Testis (tissue), 3 donors: Measurements from ENCODE around the gene ATF3. TPM values are rescaled to one million over a fixed set of nuclear protein-coding genes. Genes with fewer than 3 reads are reported as not detected.
"Not testable (repeated sequence)": the region's sequence is repeated elsewhere in the genome, so short reads cannot be mapped to it uniquely, and the experiment has no call there.

Experiments
- DNase-seq: peaks from one replicate; pipeline ENCODE4 v3.0.0-alpha.2; 2019
- H3K27ac ChIP-seq, 2 donors: fragments of 200-600 bp; sonication (generic); one replicate each; pipeline ENCODE4 v1.5.1; 2019
- H3K27me3 ChIP-seq: fragments of 200-600 bp; sonication (generic); one replicate; pipeline ENCODE4 v1.5.1; 2019
- H3K36me3 ChIP-seq: fragments of 200-600 bp; sonication (generic); one replicate; pipeline ENCODE4 v1.5.1; 2017; ENCODE audit warnings: low read depth; ENCODE audit errors: missing control alignments
- H3K4me1 ChIP-seq: fragments of 200-600 bp; sonication (generic); one replicate; pipeline ENCODE4 v1.5.1; 2019
- H3K4me3 ChIP-seq, 2 donors: fragments of 200-600 bp; sonication (generic); one replicate each; pipeline ENCODE4 v1.5.1; 2017 to 2019
- H3K9me3 ChIP-seq: fragments of 200-600 bp; sonication (generic); one replicate; pipeline ENCODE4 v1.5.1; 2017
- CTCF ChIP-seq, 3 experiments: fragments of 450-650 bp in 2 of 3; fragments of 200-600 bp in 1 of 3; sonication (generic) in 1 of 3; IDR thresholded peaks; one replicate each; pipeline ENCODE4 v1.5.1; 2016 to 2019; ENCODE audit warnings: antibody characterized with exemption in 3 of 3, mild to moderate bottlenecking in 2 of 3, moderate library complexity in 1 of 3
- POLR2A ChIP-seq: fragments of 450-650 bp; IDR thresholded peaks from one replicate; pipeline ENCODE4 v1.6.1; 2017; ENCODE audit warnings: antibody characterized with exemption, mild to moderate bottlenecking, moderate library complexity
- WGBS, 2 donors: methylation state at CpG; one replicate each; pipeline ENCODE4 v1.1.5; 2018; 5-methylcytosine and 5-hydroxymethylcytosine counted together
- intact Hi-C: fragments of 100-400 bp; cut with DNase I; formaldehyde crosslinking; loops from one replicate; pipeline ENCODE4 v1.15.1; 2023; ENCODE audit warnings: low total_unique reads
- polyA plus RNA-seq: library from polyadenylated mRNA; stranded (reverse); fragments of 350-450 nt; fragmentation: Illumina TruSeq; extraction: RNeasy Lipid Tissue Mini Kit (QIAGEN cat#74804); gene quantifications from one replicate; pipeline ENCODE4 v1.2.3, GENCODE V29; 2014; ENCODE audit warnings: low read depth, low replicate concordance; ENCODE audit not compliant: insufficient read depth
- total RNA-seq, 2 donors: library from RNA; depleted of rRNA; stranded (reverse); fragments of >200 nt; gene quantifications; one replicate each; pipeline ENCODE4 v1.2.3, GENCODE V29; 2016

The ATF3 gene
- total and polyA plus RNA-seq, 3 donors from 2014 or later, result 3.2 to 9.0 (median 4.6) TPM

DNA sequence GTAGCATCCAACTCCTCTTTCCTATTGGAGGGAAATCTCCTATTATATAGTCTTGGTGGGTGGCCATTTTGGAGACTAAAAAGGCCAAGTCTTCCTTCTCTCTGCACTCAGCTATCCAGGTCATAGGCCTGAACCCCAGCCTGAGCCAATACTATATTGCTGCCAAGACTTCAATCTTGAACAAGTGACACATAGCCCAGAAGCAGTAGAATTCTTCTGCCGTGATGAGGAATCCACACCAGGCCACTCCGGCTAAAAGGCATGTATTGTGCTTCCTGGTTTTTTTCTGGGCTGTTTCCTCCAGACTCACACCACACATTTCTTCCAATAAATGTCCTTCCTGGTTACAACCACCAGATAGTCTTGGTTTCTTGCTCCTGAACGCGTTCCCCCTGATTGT lies 43.0 kb downstream of the ATF3 start:
- Histone ChIP-seq H3K4me3 (no peak overlapping the region), H3K9me3 (no peaks in the 10 kb centered on the region), H3K4me1 (no peaks in the 10 kb centered on the region), H3K27ac (no peak overlapping the region), H3K27me3 (no peaks in the 10 kb centered on the region), H3K36me3 (no peaks in the 10 kb centered on the region)
- intact Hi-C loops, result no loop called here
- DNase-seq, result no peak
- 87% methylated on average over 4 of the region's 4 CpGs for WGBS, 2 donors
- no peak for TF ChIP-seq POLR2A
- no peak for TF ChIP-seq CTCF (IDR thresholded peaks at IDR 0.05)

- DNase-seq, result no peak
- Histone ChIP-seq H3K27me3 (no peaks in the 10 kb centered on the region), H3K36me3 (no peaks in the 10 kb centered on the region), H3K4me3 (no peak overlapping the region), H3K27ac (no peak overlapping the region), H3K4me1 (no peaks in the 10 kb centered on the region), H3K9me3 (no peaks in the 10 kb centered on the region)
- no peak for TF ChIP-seq CTCF (IDR thresholded peaks at IDR 0.05)
- intact Hi-C loops, result no loop called here
- WGBS, 2 donors, result 87 to 91% methylated on average over 3 of the region's 3 CpGs
Observed at GRCh38 chr1:212651977-212652376, 43.4 kb downstream of the ATF3 start.

- Histone ChIP-seq H3K9me3 (no peaks in the 10 kb centered on the region), H3K27me3 (no peaks in the 10 kb centered on the region), H3K4me1 (no peaks in the 10 kb centered on the region), H3K4me3 (no peak overlapping the region), H3K27ac (no peak overlapping the region), H3K36me3 (no peaks in the 10 kb centered on the region)
- 89 to 100% methylated on average over 1 of the region's 1 CpG for WGBS, 2 donors
- DNase-seq, result no peak
- intact Hi-C loops, result no loop called here
- no peak for TF ChIP-seq POLR2A
- TF ChIP-seq CTCF (IDR thresholded peaks at IDR 0.05), result no peak
Observed at GRCh38 chr1:212652609-212653008, 44.0 kb downstream of the ATF3 start.

DNA sequence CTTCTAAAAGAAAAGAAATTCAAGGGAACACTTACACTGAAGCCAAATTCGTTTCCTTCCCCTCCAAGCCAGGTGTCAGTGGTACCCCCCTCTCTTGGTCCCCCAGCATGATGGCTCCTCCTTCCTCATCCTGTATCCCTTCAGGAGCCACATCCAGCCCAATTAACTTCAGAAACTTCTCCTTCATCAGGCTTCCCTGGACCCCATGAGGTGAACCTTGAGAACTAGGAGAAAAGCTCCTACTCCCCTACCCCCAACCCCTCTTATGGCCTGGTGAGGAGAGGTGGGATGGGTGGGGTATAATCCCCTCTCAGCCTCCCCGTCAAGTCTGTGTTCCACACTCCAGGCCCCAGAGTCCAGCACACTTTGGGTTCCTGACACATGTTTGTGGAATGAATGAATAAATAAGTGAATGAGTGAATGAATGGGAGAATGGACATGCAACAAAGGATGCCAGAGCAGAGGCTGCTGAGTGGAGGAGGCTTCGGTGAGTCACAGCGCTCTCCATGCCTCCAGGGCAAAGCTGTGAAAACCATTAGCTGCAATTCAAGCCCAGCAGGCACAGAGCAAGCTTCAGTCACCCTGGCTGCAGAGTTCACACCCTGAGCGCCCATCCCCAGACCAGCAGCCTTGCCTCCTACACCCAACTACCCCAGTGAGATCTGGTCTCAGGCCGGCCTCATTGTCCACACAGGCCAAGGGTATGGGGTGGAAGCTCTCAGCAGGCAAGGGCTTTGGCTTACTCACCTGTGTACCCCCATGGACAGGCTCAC lies 47.3 kb downstream of the ATF3 start:
- intact Hi-C loops, result no loop called here
- Histone ChIP-seq H3K9me3 (no peaks in the 10 kb centered on the region), H3K27me3 (no peaks in the 10 kb centered on the region), H3K4me3 (no peak overlapping the region), H3K4me1 (no peaks in the 10 kb centered on the region), H3K36me3 (no peaks in the 10 kb centered on the region), H3K27ac (no peak overlapping the region)
- TF ChIP-seq POLR2A, result no peak
- no peak for TF ChIP-seq CTCF (IDR thresholded peaks at IDR 0.05)
- DNase-seq, result no peak
- 76 to 81% methylated on average over 6 of the region's 6 CpGs for WGBS, 2 donors

DNA sequence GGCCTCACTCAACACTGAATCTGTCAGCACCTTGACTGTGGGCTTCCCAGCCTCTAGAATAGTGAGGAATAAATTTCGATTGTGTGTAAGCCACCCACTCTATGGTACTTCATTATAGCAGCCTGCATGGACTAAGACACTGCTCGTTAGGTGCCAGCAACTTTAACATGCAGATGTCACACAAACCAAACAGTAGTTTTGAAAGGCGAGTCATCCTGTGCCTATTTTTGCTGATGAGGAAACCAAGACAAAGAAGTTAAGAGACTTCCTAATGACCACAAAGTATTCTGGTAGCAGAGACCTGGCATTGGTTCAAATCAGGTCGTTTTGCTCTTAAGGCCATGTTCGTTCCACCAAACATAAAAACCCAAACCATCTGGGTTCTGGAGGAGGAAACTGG lies 48.2 kb downstream of the ATF3 start:
- no peaks in the 10 kb centered on the region for H3K4me1 ChIP-seq
- H3K27ac ChIP-seq, result no peak overlapping the region
- intact Hi-C loops, result no loop called here
- no peak for DNase-seq
- no peaks in the 10 kb centered on the region for H3K9me3 ChIP-seq
- no peaks in the 10 kb centered on the region for H3K27me3 ChIP-seq
- TF ChIP-seq POLR2A, result no peak
- TF ChIP-seq CTCF (IDR thresholded peaks at IDR 0.05), result no peak
- WGBS, 2 donors, result 76 to 88% methylated on average over 5 of the region's 5 CpGs
- no peaks in the 10 kb centered on the region for H3K36me3 ChIP-seq
- no peak overlapping the region for H3K4me3 ChIP-seq

GRCh38 chr1:212658250-212658649 lies 49.7 kb downstream of the ATF3 start:
- H3K27me3 ChIP-seq, H3K36me3 ChIP-seq, H3K4me3 ChIP-seq, intact Hi-C loops, DNase-seq, H3K27ac ChIP-seq, H3K9me3 ChIP-seq, H3K4me1 ChIP-seq: not testable (repeated sequence)
- WGBS, 2 donors, result 71 to 73% methylated on average over 6 to 7 of the region's 7 CpGs
